Measurements from ENCODE around the gene TNNI3.

The TNNI3 gene

DNA sequence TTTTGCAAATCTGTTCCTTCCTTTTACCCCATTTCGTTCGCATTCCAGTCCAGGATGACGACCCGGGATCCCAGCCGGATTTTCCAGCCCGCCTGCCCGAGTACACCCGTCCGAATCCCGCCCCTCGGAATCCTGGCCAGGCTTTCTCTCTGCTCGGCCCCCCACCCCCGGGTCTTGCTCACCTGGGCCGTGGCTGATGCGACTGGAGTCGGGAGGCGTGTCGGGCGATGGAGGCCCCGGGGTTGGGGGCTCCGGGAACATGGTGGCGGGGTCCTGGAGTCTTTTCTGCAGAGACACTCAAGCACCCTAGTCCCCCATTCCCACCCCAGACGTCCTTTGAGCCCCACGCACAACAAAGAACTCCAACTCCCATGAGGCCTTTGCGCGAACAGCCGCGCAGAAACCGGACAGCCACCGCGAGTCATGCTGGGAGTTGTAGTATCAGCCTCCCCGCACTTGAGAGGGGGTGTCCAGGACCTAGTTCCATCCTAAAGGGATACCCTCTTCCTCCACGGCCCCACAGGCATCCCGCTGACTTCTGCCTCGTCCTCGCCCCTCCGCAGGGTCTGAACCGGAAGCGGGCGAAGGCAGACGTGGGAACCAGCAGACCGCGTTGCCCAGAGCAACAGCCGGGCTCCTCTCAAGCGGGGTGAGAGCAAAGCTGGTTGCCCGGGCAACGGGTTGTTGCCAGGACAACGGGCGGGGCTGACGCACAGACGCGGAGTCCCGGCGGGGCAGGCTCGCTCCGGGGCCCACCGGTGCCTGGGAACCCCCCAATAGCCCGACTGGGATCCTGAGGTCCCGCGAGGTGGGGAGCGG lies 21.5 kb upstream of the TNNI3 start:
- TF ChIP-seq, protein P1, sequence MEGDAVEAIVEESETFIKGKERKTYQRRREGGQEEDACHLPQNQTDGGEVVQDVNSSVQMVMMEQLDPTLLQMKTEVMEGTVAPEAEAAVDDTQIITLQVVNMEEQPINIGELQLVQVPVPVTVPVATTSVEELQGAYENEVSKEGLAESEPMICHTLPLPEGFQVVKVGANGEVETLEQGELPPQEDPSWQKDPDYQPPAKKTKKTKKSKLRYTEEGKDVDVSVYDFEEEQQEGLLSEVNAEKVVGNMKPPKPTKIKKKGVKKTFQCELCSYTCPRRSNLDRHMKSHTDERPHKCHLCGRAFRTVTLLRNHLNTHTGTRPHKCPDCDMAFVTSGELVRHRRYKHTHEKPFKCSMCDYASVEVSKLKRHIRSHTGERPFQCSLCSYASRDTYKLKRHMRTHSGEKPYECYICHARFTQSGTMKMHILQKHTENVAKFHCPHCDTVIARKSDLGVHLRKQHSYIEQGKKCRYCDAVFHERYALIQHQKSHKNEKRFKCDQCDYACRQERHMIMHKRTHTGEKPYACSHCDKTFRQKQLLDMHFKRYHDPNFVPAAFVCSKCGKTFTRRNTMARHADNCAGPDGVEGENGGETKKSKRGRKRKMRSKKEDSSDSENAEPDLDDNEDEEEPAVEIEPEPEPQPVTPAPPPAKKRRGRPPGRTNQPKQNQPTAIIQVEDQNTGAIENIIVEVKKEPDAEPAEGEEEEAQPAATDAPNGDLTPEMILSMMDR (conservative IDR thresholded peaks at IDR 0.05; ENCODE audit: low read depth, low read length), result no peak
- peak overlapping the region; percentile 52 for H3K4me3 ChIP-seq (ENCODE audit: low read length)
- no peak for DNase-seq (ENCODE audit: low read depth)

DNA sequence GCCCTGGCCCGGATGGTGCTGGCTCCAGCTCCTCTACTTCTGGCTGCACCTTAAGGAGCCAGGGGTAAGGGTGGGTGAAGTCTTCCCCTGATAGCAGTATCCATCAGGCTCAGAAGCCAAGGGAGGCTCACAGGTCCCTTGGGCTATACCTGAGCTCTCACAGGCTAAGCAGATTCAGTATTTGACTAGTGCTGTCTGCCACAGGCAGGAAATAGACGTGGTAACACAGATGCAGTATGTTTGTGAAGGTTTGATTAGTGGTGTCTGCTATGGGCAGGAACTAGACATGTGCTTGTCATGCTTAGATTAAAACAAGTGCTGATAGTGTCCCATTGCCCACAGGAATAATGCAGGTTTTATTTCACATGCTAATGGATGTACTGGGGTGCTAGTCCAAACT lies 18.5 kb upstream of the TNNI3 start:
- TF ChIP-seq, protein P1 (conservative IDR thresholded peaks at IDR 0.05; ENCODE audit: low read depth, low read length), result no peak
- no peak for DNase-seq (ENCODE audit: low read depth)
- no peak overlapping the region for H3K4me3 ChIP-seq (ENCODE audit: low read length)

DNA sequence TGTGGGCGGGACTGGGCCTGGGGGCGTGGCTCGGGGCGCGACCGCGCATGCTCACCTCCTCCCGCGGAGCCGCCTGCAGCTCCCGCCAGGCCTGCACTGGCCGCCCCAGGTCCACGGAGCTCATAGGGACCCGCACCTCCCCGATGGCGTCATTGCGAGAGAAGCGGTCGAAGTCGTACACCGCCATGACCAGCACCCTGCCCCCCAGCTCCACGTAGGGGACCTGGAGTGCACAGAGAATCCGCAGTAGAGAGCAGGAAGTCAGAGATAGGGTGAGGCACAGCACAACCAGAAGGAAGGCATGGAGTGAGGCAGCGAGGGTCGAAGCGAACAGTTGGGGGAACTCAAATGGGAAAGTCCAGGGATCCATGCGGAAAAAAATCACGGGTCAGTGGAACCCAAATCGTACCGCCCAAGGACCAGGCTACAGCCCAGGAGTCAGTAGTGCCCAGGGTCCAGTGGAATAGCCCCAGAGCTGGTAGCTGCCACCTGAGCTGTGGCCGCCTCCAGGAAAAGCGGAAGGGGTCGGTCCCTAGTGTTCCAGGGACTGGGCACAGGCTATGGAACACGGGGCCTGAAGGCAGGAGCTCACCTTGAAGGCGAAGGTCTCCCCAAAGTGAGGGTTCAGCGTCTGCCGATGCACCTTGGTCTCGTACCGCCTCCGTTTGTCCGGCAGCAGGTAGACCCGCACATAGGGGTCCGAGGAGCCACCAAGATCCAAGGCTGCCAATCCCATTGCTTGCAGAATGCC lies 17.8 kb upstream of the TNNI3 start:
- TF ChIP-seq, protein P1 (conservative IDR thresholded peaks at IDR 0.05; ENCODE audit: low read depth, low read length), result no peak
- no peak for DNase-seq (ENCODE audit: low read depth)
- no peak overlapping the region for H3K4me3 ChIP-seq (ENCODE audit: low read length)

DNA sequence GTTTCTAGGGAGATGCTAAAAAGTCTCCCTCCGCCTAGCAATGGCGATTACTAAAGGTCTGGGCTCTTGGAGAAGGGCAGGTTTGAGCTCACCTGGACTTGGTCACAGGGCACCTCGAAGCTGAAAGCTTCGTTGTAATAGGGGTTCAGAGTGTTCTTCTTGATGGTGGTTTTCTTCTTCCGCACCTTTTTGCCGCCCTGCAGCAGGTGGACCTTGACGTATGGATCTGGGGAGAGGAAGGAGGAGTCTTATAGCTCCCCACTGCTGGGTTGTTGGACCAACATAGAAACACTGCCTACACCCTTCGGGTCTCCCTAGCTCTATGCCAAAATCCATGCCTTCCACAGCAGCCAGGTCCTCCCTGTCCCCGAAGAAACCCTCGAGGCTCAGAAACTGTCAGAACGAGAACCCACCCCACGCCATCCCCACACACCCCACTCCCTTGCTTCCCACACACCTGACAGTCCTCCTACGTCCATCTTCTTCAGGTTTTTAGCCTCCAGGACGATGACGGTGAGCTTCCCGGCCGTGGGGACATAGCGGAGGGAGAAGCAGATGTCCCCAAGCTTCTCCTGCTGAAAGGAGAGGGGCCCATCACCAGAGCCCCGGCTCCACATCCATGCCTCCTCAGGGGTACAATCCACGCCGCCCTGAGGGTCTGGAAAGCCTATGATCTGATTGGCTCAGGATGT lies 17.0 kb upstream of the TNNI3 start:
- TF ChIP-seq, protein P1 (conservative IDR thresholded peaks at IDR 0.05; ENCODE audit: low read depth, low read length), result no peak
- no peak for DNase-seq (ENCODE audit: low read depth)
- no peak overlapping the region for H3K4me3 ChIP-seq (ENCODE audit: low read length)

DNA sequence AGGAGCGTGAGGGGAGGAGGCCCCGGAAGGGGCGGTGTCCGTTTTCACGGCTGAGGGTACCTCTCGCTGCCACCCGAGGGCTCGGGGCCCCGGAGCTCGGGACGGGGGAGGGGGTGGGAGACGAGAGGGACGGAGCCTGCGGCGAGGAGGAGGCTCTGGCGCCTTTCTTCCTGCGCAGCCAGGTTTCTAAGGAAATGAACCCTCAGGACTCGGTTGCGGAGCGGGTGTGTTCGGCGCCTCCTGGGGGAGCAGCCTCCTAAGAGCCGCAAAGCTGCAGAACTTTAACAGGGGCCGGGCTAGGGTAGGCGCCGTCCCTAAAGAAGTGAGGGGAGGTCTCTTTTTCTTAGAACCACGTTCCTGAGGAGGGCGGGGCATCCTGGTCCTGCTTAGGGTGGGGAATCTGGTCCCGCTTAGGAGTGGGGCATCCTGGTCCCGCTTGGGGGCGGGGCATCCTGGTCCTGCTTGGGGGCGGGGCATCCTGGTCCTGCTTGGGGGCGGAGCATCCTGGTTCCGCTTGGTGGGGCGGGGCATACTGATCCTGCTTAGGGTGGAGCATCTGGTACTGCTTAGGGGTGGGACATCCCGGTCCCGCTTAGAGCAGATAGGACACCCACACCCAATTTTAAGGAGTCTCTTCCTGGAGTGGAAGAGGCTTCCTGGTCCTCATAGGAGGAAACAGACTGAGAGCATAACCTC lies 16.3 kb upstream of the TNNI3 start:
- TF ChIP-seq, protein P1 (conservative IDR thresholded peaks at IDR 0.05; ENCODE audit: low read depth, low read length), result no peak
- no peak for DNase-seq (ENCODE audit: low read depth)

DNA sequence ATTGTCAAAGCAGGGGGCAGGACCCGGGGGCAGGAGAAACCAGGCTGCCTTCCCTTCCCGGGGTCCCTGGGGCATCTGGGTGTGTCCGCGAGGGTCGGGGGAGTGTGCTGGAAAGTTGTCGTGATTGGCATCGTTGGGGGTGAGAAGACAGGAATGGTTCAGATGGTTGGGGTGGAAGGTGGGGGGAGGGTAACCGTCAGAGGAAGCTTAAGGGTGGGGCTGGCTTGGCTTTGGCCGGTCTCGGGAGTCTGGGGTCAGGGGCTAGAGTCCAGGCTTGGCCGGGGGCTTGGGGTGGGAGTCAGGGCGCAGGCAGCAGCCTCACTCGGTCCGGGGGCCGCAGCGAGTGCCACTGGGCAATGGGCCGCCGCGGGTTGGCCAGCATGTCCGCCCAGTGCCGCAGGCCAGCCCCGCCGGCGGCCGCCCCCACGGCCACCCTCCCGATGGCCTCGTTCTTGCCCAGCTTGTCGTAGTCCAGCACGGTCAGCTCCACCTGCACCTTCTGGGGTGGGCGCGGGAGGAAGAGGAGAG lies 15.7 kb upstream of the TNNI3 start:
- TF ChIP-seq, protein P1 (conservative IDR thresholded peaks at IDR 0.05; ENCODE audit: low read depth, low read length), result no peak
- peak overlapping the region; percentile 55 for H3K4me3 ChIP-seq (ENCODE audit: low read length)
- no peak for DNase-seq (ENCODE audit: low read depth)

More for the DNA sequence above, 16.3 kb upstream of the TNNI3 start:
- H3K4me3 ChIP-seq (ENCODE audit: low read length), result peak overlapping the region; percentile 55
